Measurements from ENCODE around the gene TMEM238.
A peak's percentile ranks its signal among the peaks of the same experiment; 100 is the strongest.
"Not testable (repeated sequence)": the region's sequence is repeated elsewhere in the genome, so short reads cannot be mapped to it uniquely, and the experiment has no call there.

The TMEM238 gene

DNA sequence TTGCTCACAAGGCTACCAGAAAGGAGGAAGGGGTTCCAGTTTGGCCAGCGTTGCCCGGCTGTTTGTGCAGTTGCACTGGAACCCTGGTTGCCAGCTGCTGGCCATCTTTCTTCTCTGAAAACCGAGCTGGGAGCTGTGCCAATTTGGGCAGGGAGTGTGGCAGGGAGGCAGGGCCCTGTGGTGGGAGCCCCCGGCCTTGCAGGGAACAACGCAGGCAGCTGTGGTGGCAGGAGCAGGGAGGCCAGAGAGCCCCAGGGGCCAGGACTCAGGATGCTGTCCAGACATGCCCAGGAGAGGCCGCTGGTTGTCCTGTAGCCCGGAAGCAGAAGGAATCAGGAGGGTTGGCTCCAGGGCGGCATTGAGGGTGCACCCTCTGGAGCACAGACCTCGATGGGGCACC is 39.6 kb downstream of the TMEM238 start:
- H3K27me3 ChIP-seq (ENCODE audit: control insufficient read depth, insufficient read depth, low read length), result no peaks in the 10 kb centered on the region
- H3K27ac ChIP-seq (ENCODE audit: low read depth, low read length), result no peak overlapping the region
- H3K4me3 ChIP-seq (ENCODE audit: low read depth, low read length), result no peak overlapping the region
- no peaks in the 10 kb centered on the region for H3K9me3 ChIP-seq (ENCODE audit: control insufficient read depth, insufficient read depth, low read depth, low read length)
- H3K9ac ChIP-seq (ENCODE audit: low read length), result no peak overlapping the region
- H3K4me1 ChIP-seq (ENCODE audit: control insufficient read depth, insufficient read depth, low read length), result peaks cover 39% of the 10 kb centered on the region
- peaks cover 48% of the 10 kb centered on the region for H3K36me3 ChIP-seq (ENCODE audit: control insufficient read depth, insufficient read depth, low read length)

DNA sequence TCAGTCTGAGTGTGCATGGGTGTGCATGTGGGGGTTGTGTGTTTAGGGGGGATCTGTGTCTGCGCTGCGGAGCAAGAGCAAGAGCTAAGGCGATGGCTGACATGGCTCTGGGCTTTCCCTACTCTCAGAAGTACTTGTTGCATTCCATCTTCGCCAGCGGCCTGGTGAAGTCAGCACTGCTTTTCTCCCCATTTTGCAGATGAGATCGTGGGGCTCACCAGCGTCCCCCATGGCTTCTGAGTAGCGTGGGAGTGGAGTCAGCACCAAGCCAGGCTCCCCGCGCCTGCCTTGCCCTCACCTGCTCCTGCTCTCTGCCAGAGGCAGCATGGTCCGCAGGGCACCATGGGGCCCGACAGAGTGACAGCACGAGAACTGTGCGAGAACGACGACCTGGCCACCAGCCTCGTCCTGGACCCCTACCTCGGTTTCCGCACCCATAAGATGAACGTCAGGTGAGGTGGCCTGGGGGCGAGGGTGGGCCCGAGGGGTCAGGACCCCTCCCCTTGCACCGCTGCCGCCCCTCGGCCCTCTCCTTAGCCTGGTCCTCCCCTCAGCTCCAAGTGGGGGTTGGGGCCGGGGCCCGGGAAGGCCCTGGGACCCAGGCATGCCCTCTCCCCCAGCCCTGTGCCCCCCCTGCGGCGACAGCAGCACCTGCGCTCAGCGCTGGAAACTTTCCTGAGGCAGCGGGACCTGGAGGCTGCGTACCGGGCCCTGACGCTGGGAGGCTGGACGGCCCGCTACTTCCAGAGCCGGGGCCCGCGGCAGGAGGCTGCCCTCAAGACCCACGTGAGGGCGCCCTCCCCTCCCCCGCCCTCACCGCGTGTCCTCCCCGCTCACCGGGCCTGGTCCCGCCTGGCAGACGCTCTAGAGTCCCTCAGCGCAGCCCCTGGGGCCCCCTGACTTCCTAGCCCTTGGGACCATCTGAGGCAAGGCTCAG is 42.2 kb downstream of the TMEM238 start:
- Histone ChIP-seq H3K4me3 (ENCODE audit: low read depth, low read length) (peak overlapping the region; percentile 48), H3K4me1 (ENCODE audit: control insufficient read depth, insufficient read depth, low read length) (peaks cover 29% of the 10 kb centered on the region)

DNA sequence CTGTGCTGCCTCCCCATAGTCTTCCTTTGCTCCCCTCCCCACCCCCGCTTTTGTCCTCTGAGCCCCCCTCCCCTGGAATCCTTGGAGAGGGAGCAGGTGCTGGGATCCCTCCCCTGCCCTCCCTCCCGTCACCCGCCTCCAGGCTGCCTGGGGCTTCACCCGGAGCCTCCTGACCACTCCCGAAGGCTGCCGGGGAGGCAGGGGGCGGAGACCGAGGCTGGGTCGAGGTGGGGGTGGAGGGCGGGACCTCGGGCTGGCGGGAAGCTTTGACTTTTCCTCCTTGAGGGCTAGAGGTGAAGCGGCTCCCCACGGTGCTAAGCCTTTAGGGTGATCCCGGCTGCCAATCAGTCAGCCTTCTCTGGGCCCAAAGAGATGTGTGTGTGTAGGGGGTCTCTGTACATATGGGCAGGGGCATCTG is 42.9 kb downstream of the TMEM238 start:
- Histone ChIP-seq H3K4me1 (ENCODE audit: control insufficient read depth, insufficient read depth, low read length) (peaks cover 26% of the 10 kb centered on the region), H3K27ac (ENCODE audit: low read depth, low read length) (peak overlapping the region; percentile 78; the same call in 1 of the 2 replicates)

More for the DNA sequence above, 42.2 kb downstream of the TMEM238 start:
- Histone ChIP-seq H3K36me3 (ENCODE audit: control insufficient read depth, insufficient read depth, low read length) (peaks cover 45% of the 10 kb centered on the region), H3K9me3 (ENCODE audit: control insufficient read depth, insufficient read depth, low read depth, low read length) (no peaks in the 10 kb centered on the region), H3K27ac (ENCODE audit: low read depth, low read length) (no peak overlapping the region), H3K9ac (ENCODE audit: low read length) (peak overlapping the region; percentile 21), H3K27me3 (ENCODE audit: control insufficient read depth, insufficient read depth, low read length) (no peaks in the 10 kb centered on the region)

DNA sequence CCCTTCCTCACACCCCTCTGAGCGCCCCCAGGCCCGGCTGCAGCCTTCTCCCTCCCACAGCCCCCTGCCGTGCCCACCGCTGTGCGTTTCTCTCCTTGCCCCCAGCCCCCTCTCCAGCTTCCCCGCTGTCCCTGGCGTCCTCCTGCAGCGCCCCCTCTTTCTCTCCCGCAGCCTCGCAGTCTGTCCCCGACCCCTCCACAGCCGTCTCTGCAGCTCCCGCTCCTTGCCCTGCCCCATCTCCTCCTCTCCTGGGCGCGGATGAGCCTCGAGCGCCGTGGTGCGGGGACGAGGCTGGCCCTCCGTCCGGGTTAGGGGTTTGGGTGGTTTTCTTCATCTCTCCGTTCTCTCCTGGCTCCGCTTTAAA is 43.3 kb downstream of the TMEM238 start:
- Histone ChIP-seq H3K9ac (ENCODE audit: low read length) (peak overlapping the region; percentile 79), H3K4me1 (ENCODE audit: control insufficient read depth, insufficient read depth, low read length) (peaks cover 22% of the 10 kb centered on the region), H3K36me3 (ENCODE audit: control insufficient read depth, insufficient read depth, low read length) (peaks cover 36% of the 10 kb centered on the region), H3K9me3 (ENCODE audit: control insufficient read depth, insufficient read depth, low read depth, low read length) (no peaks in the 10 kb centered on the region), H3K27ac (ENCODE audit: low read depth, low read length) (peak overlapping the region; percentile 78; the same call in 1 of the 2 replicates), H3K27me3 (ENCODE audit: control insufficient read depth, insufficient read depth, low read length) (no peaks in the 10 kb centered on the region), H3K4me3 (ENCODE audit: low read depth, low read length) (peak overlapping the region; percentile 97)

More for the DNA sequence above, 42.9 kb downstream of the TMEM238 start:
- H3K36me3 ChIP-seq (ENCODE audit: control insufficient read depth, insufficient read depth, low read length), result peaks cover 40% of the 10 kb centered on the region
- peak overlapping the region; percentile 97 for H3K4me3 ChIP-seq (ENCODE audit: low read depth, low read length)
- peak overlapping the region; percentile 21 for H3K9ac ChIP-seq (ENCODE audit: low read length)
- no peaks in the 10 kb centered on the region for H3K27me3 ChIP-seq (ENCODE audit: control insufficient read depth, insufficient read depth, low read length)
- no peaks in the 10 kb centered on the region for H3K9me3 ChIP-seq (ENCODE audit: control insufficient read depth, insufficient read depth, low read depth, low read length)

DNA sequence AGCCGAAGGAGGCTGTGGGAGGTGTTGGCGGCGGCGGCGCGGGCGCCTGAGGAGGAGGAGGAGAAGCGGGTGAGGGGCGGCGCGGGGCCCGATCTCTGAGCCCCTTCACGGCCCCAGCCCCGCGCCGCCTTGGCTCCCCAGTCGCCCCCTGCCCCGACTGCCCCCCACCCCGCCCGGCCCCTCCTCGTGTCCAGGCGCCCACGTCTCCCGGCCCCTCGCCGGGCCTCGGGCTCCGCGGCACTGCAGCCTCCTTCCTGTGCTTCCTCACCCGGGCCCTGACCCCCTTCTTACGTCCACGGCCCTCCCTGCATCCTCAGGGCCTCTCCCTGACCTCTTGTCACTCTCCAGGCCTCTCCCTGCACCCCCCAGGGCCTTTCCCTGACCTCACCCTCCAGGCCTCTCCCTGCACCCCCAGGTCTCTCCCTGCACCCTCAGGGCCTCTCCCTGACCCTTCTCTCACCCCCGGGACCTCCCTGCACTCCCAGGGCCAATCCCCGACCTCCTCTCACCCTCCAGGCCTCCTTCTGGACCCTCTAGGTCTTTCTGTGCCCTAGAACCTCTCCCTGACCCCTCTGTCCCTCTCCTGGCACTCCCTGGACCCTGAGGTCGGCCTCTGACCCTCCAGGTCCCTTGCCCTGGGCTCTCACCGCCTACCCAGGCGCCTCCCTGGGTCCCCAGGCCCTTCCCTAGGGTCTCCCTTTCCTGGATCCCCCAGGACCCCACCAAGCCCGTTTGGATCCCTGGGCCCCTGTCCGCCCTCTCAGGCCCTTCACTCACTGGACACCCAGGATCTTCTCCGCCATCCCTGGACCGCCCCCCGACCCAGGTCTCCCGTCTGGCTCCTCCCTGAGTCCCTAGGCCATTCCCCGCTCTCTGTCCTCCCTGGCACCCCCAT is 44.0 kb downstream of the TMEM238 start:
- Histone ChIP-seq H3K4me1 (ENCODE audit: control insufficient read depth, insufficient read depth, low read length) (peaks cover 16% of the 10 kb centered on the region), H3K27ac (ENCODE audit: low read depth, low read length) (peak overlapping the region; percentile 78; the same call in 1 of the 2 replicates), H3K4me3 (ENCODE audit: low read depth, low read length) (peak overlapping the region; percentile 97)

DNA sequence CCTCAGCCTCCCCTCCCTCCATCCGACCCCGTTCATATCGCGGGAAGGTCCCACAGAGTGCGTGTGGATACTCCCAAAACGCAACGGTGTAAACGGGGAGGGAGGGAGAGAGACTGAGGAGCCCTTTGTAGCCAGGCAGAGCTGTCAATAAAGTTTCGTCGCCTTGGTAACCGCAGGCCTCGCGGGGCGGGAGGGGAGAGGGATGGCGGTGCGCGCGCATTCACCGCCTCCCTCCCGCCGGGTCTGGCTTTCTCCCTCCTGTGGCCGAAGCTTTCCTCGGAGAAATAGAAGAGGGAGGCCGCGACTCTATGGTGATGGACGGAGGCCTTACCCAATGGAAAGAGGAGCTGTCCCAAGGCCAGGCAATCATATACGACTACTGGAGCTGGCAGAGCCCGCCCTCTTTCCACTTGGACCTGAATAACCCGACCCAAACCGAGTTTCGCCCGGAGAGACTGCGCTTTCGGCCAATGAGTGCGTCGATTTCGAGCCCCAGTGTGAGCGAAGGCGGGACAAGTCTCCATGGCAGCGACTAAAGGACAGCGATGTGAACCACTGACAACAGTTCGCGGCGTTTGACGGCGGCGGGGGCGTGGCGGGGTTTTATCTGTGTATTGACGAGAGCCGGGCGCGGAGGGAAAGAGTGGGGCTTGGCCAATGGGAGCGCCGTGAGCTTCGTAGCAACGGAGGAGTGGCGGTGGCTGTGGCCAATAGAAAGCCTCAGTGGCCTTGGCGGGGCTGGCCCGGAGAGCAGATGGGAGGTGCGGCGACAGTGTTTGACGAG is 44.8 kb downstream of the TMEM238 start, which contains the start of gene KMT5C:
Gene KMT5C (plus strand): TSS at position 772 of the 784 bp plus-strand sequence. CDS start 2,061 bp downstream, outside the sequence.
- H3K4me1 ChIP-seq (ENCODE audit: control insufficient read depth, insufficient read depth, low read length), result peaks cover 16% of the 10 kb centered on the region
- H3K4me3 ChIP-seq (ENCODE audit: low read depth, low read length), result peak within 1 kb of the TSS; percentile 97
- no peaks in the 10 kb centered on the region for H3K9me3 ChIP-seq (ENCODE audit: control insufficient read depth, insufficient read depth, low read depth, low read length)
- peak within 1 kb of the TSS; percentile 94 for H3K27ac ChIP-seq (ENCODE audit: low read depth, low read length)
- H3K27me3 ChIP-seq (ENCODE audit: control insufficient read depth, insufficient read depth, low read length), result no peaks in the 10 kb centered on the region
- H3K9ac ChIP-seq (ENCODE audit: low read length), result peak within 1 kb of the TSS; percentile 91
- H3K36me3 ChIP-seq (ENCODE audit: control insufficient read depth, insufficient read depth, low read length), result peaks cover 22% of the 10 kb centered on the region

More for the DNA sequence above, 44.0 kb downstream of the TMEM238 start:
- Histone ChIP-seq H3K27me3 (ENCODE audit: control insufficient read depth, insufficient read depth, low read length) (no peaks in the 10 kb centered on the region), H3K9ac (ENCODE audit: low read length) (peak overlapping the region; percentile 79), H3K36me3 (ENCODE audit: control insufficient read depth, insufficient read depth, low read length) (peaks cover 30% of the 10 kb centered on the region), H3K9me3 (ENCODE audit: control insufficient read depth, insufficient read depth, low read depth, low read length) (no peaks in the 10 kb centered on the region)

DNA sequence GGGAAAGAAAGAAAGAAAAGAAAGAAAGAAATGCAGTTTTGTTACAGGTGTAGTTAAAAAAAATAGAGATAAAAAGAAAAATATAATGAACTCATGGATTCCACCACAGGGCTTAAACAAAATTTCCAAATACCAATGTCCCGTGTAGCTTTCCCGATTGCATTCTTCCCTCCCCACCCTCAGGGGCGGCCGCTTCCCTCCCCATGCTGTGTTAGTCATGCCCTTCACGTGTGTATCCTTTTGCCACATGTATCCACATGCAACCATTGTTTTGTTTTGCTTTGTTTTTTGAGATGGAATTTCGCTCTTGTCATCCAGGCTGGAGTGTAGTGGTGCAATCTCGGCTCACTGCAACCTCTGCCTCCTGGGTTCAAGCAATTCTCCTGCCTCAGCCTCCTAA is 48.0 kb downstream of the TMEM238 start:
- Histone ChIP-seq H3K4me1 (ENCODE audit: control insufficient read depth, insufficient read depth, low read length) (peaks cover 14% of the 10 kb centered on the region), H3K36me3 (ENCODE audit: control insufficient read depth, insufficient read depth, low read length) (no peaks in the 10 kb centered on the region), H3K27ac (ENCODE audit: low read depth, low read length) (no peak overlapping the region), H3K9me3 (ENCODE audit: control insufficient read depth, insufficient read depth, low read depth, low read length) (no peaks in the 10 kb centered on the region), H3K4me3 (ENCODE audit: low read depth, low read length) (no peak overlapping the region), H3K27me3 (ENCODE audit: control insufficient read depth, insufficient read depth, low read length) (no peaks in the 10 kb centered on the region), H3K9ac (ENCODE audit: low read length) (no peak overlapping the region)

DNA sequence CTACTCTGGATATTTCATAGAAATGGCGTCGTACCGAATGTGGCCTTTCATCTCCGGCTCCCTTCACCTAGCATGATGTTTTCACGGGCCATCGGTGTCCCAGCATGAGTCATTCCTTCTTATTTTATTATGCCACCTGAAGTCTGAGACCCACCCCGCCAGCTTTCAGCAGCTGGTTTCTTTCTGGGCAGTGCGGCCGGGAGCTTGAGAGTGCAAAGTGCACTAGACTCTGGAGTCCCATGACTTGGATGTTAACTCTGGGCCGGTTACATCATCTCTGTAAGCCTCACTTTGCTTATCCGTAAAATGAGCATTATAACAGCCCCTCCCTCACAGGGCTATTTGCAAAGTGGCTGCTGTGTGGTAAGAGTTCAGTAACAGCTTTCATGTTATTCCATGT is 50.2 kb downstream of the TMEM238 start:
- H3K36me3 ChIP-seq (ENCODE audit: control insufficient read depth, insufficient read depth, low read length), result no peaks in the 10 kb centered on the region
- no peak overlapping the region for H3K27ac ChIP-seq (ENCODE audit: low read depth, low read length)
- no peak overlapping the region for H3K4me3 ChIP-seq (ENCODE audit: low read depth, low read length)
- no peak overlapping the region for H3K9ac ChIP-seq (ENCODE audit: low read length)
- no peaks in the 10 kb centered on the region for H3K27me3 ChIP-seq (ENCODE audit: control insufficient read depth, insufficient read depth, low read length)
- H3K9me3 ChIP-seq (ENCODE audit: control insufficient read depth, insufficient read depth, low read depth, low read length), result no peaks in the 10 kb centered on the region
- H3K4me1 ChIP-seq (ENCODE audit: control insufficient read depth, insufficient read depth, low read length), result peaks cover 13% of the 10 kb centered on the region

DNA sequence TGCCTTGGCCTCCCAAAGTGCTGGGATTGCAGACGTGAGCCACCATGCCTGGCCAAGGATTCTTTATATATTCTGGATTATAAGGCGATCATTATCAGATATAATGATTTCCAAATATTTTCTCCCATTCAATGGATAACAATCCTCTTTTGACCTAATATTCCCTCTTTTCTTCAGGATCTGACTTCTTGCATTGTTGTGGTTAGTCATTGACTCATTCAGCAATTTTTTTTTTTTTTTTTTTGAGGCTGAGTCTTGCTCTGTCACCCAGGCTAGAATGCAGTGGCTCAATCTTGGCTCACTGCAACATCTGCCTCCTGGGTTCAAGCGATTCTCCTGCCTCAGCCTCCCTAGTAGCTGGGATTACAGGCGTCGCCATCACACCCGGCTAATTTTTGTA is 54.3 kb downstream of the TMEM238 start:
- H3K27me3 ChIP-seq (ENCODE audit: control insufficient read depth, insufficient read depth, low read length); H3K9ac ChIP-seq (ENCODE audit: low read length); H3K9me3 ChIP-seq (ENCODE audit: control insufficient read depth, insufficient read depth, low read depth, low read length); H3K4me1 ChIP-seq (ENCODE audit: control insufficient read depth, insufficient read depth, low read length); H3K27ac ChIP-seq (ENCODE audit: low read depth, low read length); H3K36me3 ChIP-seq (ENCODE audit: control insufficient read depth, insufficient read depth, low read length); H3K4me3 ChIP-seq (ENCODE audit: low read depth, low read length): not testable (repeated sequence)

Measured in HUES6 (cell line).